Transverse colon (tissue), 3 donors: ENCODE data around the gene SWAP70.

Experiments used
- POLR2A ChIP-seq: fragments of 450-650 bp; IDR thresholded peaks from one replicate; pipeline ENCODE4 v1.6.1; 2016; ENCODE audit warnings: antibody characterized with exemption, mild to moderate bottlenecking, moderate library complexity
- TF ChIP-seq, protein P1 (sequence below), 5 experiments: fragments of 200-600 bp in 3 of 5; fragments of 450-650 bp in 2 of 5; sonication (generic) in 3 of 5; IDR thresholded peaks; 1 replicate in 2 of 5; 2 replicates in 3 of 5; pipeline ENCODE4 v1.5.1; 2016 to 2017; ENCODE audit warnings: antibody characterized with exemption in 5 of 5, inconsistent platforms in 3 of 5, mild to moderate bottlenecking in 2 of 5, moderate library complexity in 1 of 5

DNA sequence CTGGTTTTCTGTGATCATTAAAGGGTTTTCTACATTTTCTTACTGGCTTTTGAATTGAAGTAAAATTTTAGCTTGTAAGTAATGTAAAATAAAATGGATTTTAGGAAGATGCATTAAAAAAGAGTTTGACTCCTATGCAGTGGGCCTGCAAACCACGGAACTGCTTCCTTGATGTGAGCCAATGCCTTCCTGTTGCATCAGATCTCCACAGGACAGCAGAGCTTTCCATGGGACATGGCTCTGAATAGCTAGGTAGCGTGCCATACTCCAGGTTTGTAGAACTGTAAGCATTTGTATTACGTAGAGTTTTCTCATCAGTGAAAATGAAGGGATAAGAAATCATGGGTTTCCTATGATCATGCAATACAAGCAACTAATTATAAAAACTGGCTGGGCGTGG, 133.4 kb downstream of the SWAP70 start:
- TF ChIP-seq, protein P1, sequence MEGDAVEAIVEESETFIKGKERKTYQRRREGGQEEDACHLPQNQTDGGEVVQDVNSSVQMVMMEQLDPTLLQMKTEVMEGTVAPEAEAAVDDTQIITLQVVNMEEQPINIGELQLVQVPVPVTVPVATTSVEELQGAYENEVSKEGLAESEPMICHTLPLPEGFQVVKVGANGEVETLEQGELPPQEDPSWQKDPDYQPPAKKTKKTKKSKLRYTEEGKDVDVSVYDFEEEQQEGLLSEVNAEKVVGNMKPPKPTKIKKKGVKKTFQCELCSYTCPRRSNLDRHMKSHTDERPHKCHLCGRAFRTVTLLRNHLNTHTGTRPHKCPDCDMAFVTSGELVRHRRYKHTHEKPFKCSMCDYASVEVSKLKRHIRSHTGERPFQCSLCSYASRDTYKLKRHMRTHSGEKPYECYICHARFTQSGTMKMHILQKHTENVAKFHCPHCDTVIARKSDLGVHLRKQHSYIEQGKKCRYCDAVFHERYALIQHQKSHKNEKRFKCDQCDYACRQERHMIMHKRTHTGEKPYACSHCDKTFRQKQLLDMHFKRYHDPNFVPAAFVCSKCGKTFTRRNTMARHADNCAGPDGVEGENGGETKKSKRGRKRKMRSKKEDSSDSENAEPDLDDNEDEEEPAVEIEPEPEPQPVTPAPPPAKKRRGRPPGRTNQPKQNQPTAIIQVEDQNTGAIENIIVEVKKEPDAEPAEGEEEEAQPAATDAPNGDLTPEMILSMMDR (IDR thresholded peaks at IDR 0.05): no peak
- no peak for TF ChIP-seq POLR2A
